WERI-Rb-1 (cell line): ENCODE measurements around the gene HOXA5.

Experiments
- DNase-seq: peaks from one replicate; pipeline ENCODE4 v3.0.0-alpha.2; 2020
- H3K27ac ChIP-seq: fragments of 250-450 bp; sonication (Bioruptor Pico); 2 replicates; pipeline ENCODE4 v1.5.1; 2020; ENCODE audit warnings: mild to moderate bottlenecking, moderate library complexity
- H3K27me3 ChIP-seq: fragments of 250-450 bp; sonication (Bioruptor Pico); 2 replicates; pipeline ENCODE4 v1.5.1; 2021; ENCODE audit warnings: mild to moderate bottlenecking, low read depth, moderate library complexity; ENCODE audit not compliant: insufficient read depth, severe bottlenecking
- H3K36me3 ChIP-seq: fragments of 250-450 bp; sonication (Bioruptor Pico); 2 replicates; pipeline ENCODE4 v1.5.1; 2020; ENCODE audit warnings: mild to moderate bottlenecking, moderate library complexity
- H3K4me3 ChIP-seq: 2 replicates; pipeline ENCODE4 v1.5.1; 2011; ENCODE audit warnings: low read depth, mild to moderate bottlenecking, control low read depth, low read length
- H3K9me3 ChIP-seq: fragments of 250-450 bp; sonication (Bioruptor Pico); 2 replicates; pipeline ENCODE4 v1.5.1; 2021; ENCODE audit warnings: mild to moderate bottlenecking, moderate library complexity; ENCODE audit not compliant: severe bottlenecking
- CTCF ChIP-seq: IDR thresholded peaks from 2 replicates; pipeline ENCODE4 v1.5.1; 2011; ENCODE audit warnings: low read depth, mild to moderate bottlenecking, control low read depth, inconsistent platforms, low read length

Gene HOXA5

GRCh38 chr7:27158436-27159265 lies 15.2 kb upstream of the HOXA5 start:
- DNase-seq, result peak; percentile 6
- no peak overlapping the region for H3K4me3 ChIP-seq
- no peak for TF ChIP-seq CTCF
- peaks cover 13% of the 10 kb centered on the region for H3K9me3 ChIP-seq
- no peaks in the 10 kb centered on the region for H3K36me3 ChIP-seq
- H3K27me3 ChIP-seq, result peaks cover 32% of the 10 kb centered on the region
- no peak overlapping the region for H3K27ac ChIP-seq

GRCh38 chr7:27157702-27158431 lies 14.4 kb upstream of the HOXA5 start:
- TF ChIP-seq CTCF, result no peak
- H3K36me3 ChIP-seq, result no peaks in the 10 kb centered on the region

GRCh38 chr7:27156916-27157701 lies 13.6 kb upstream of the HOXA5 start:
- H3K36me3 ChIP-seq, result no peaks in the 10 kb centered on the region
- TF ChIP-seq CTCF, result no peak
- peak overlapping the region; percentile 73 for H3K4me3 ChIP-seq
- peaks cover 13% of the 10 kb centered on the region for H3K9me3 ChIP-seq
- peak overlapping the region; percentile 72 for H3K27ac ChIP-seq
- peaks cover 42% of the 10 kb centered on the region for H3K27me3 ChIP-seq
- DNase-seq, result no peak

More at GRCh38 chr7:27157702-27158431, 14.4 kb upstream of the HOXA5 start:
- Histone ChIP-seq H3K27ac (no peak overlapping the region), H3K4me3 (no peak overlapping the region), H3K9me3 (peaks cover 13% of the 10 kb centered on the region), H3K27me3 (peaks cover 36% of the 10 kb centered on the region)
- DNase-seq, result peak; percentile 5

- Histone ChIP-seq H3K4me3 (peak within 1 kb of the TSS; percentile 73), H3K27ac (peak within 1 kb of the TSS; percentile 72), H3K27me3 (peaks cover 43% of the 10 kb centered on the region), H3K36me3 (no peaks in the 10 kb centered on the region), H3K9me3 (peaks cover 13% of the 10 kb centered on the region)
- peak; percentile 75 for DNase-seq
- no peak for TF ChIP-seq CTCF
These were observed 13.0 kb upstream of the HOXA5 start, which contains the start of gene HOXA7 for GRCh38 chr7:27156508-27156898. Gene HOXA7, minus strand, starts transcription at chr7:27156675. Its CDS starts 130 bp downstream, at chr7:27156545.

GRCh38 chr7:27155816-27156507 lies 12.5 kb upstream of the HOXA5 start:
- Histone ChIP-seq H3K4me3 (peak overlapping the region; percentile 73), H3K27me3 (peaks cover 48% of the 10 kb centered on the region), H3K27ac (peak overlapping the region; percentile 72), H3K36me3 (no peaks in the 10 kb centered on the region), H3K9me3 (peaks cover 13% of the 10 kb centered on the region)
- peak; percentile 31 for DNase-seq
- no peak for TF ChIP-seq CTCF
